K562 (cell line): ENCODE results near the gene COL23A1. TPM values are rescaled to one million over a fixed set of nuclear protein-coding genes. Genes with fewer than 3 reads are reported as not detected.

Experiments used
- ATAC-seq: fragments of 200-7000 bp; cut with Tn5 transposase; 3 replicates; pipeline ENCODE4 v1.9.1; 2020; ENCODE audit warnings: moderate library complexity
- BruUV-seq: library from RNA; stranded (reverse); fragments of 400-500 nt; replicated peaks from 2 replicates; lab custom pipeline; 2021; lab: Mats Ljungman, UMichigan
- CTCF ChIA-PET: fragments of 300-600 bp; formaldehyde crosslinking; extraction: SDS; loops from one replicate; lab custom pipeline; 2021; ENCODE audit warnings: low intra/inter-chr PET ratio; lab: Yijun Ruan, JAX
- POLR2A ChIA-PET: fragments of 300-600, 350-650 bp; sonication (Branson Sonifier 250); formaldehyde crosslinking; extraction: SDS; loops from one replicate; lab custom pipeline; 2021; ENCODE audit warnings: antibody characterized with exemption, inconsistent platforms; lab: Yijun Ruan, JAX
- DNase-seq, 4 experiments: peaks; one replicate each; pipeline versions ENCODE4 v3.0.0 to v3.0.0-alpha.2; 2011 to 2018; ENCODE audit warnings: low spot score in 3 of 4, mixed read lengths in 3 of 4; ENCODE audit errors: extremely low read depth in 1 of 4
- FAIRE-seq: peaks from 2 replicates; lab custom pipeline; 2011; peaks lifted over from hg19 to GRCh38; lab: Jason Lieb, UNC
- H2AFZ ChIP-seq: 2 replicates; pipeline ENCODE4 v1.6.0; 2011; ENCODE audit warnings: low read depth, low read length, control low read depth, inconsistent platforms
- H3K27ac ChIP-seq: fragments of 200-600 bp; 3 replicates; pipeline ENCODE4 v1.8.0; 2011; ENCODE audit warnings: low read depth, mild to moderate bottlenecking, control low read depth, inconsistent platforms, low read length, moderate library complexity, mixed read lengths; ENCODE audit errors: extremely low read depth
- H3K27me3 ChIP-seq, 2 experiments: fragments of 300-600 bp in 1 of 2; 2 replicates in 1 of 2; 3 replicates in 1 of 2; pipeline versions ENCODE4 v1.6.0 to v1.8.0; 2011; ENCODE audit warnings: inconsistent platforms in 2 of 2, low read length in 2 of 2, mild to moderate bottlenecking in 1 of 2, mixed read lengths in 1 of 2, moderate library complexity in 1 of 2; ENCODE audit not compliant: control insufficient read depth in 2 of 2, insufficient read depth in 2 of 2
- H3K36me3 ChIP-seq: fragments of 300-600 bp; 3 replicates; pipeline ENCODE4 v1.8.0; 2011; ENCODE audit warnings: mild to moderate bottlenecking, low read length, inconsistent platforms; ENCODE audit not compliant: control insufficient read depth, insufficient read depth
- H3K4me1 ChIP-seq, 2 experiments: fragments of 200-600 bp in 1 of 2; replicated peaks in 1 of 2; 2 replicates in 1 of 2; 3 replicates in 1 of 2; pipeline versions ENCODE4 v1.5.1 to v1.8.0; 2011; ENCODE audit warnings: inconsistent platforms in 2 of 2, low read length in 2 of 2, mild to moderate bottlenecking in 1 of 2, mixed read lengths in 1 of 2, moderate library complexity in 1 of 2; ENCODE audit not compliant: control insufficient read depth in 2 of 2, insufficient read depth in 2 of 2
- H3K4me2 ChIP-seq: 2 replicates; pipeline ENCODE4 v1.6.1; 2011; ENCODE audit warnings: low read length, control low read depth, inconsistent platforms, mixed read lengths; ENCODE audit not compliant: insufficient read depth
- H3K4me3 ChIP-seq: fragments of 200-600 bp; sonication (generic), shearing (Covaris generic); 2 replicates; pipeline ENCODE4 v1.5.1; 2016; ENCODE audit warnings: control low read depth, inconsistent platforms
- H3K79me2 ChIP-seq: fragments of 200-600 bp; 3 replicates; pipeline ENCODE4 v1.8.0; 2011; ENCODE audit warnings: low read length, inconsistent platforms; ENCODE audit not compliant: control insufficient read depth, insufficient read depth
- H3K9ac ChIP-seq, 2 experiments: 2 replicates each; pipeline versions ENCODE4 v1.6.0 to v1.6.1; 2011; ENCODE audit warnings: low read depth in 2 of 2, low read length in 2 of 2, control low read depth in 1 of 2, inconsistent platforms in 1 of 2, mild to moderate bottlenecking in 1 of 2, mixed read lengths in 1 of 2; ENCODE audit not compliant: insufficient read depth in 1 of 2
- H3K9me1 ChIP-seq: one replicate; pipeline ENCODE4 v1.6.0; 2011; ENCODE audit warnings: inconsistent platforms, mild to moderate bottlenecking, low read length, moderate library complexity; ENCODE audit not compliant: control insufficient read depth, insufficient read depth
- H3K9me3 ChIP-seq: replicated peaks from 2 replicates; pipeline ENCODE4 v1.5.1; 2011; ENCODE audit warnings: low read depth, low read length, inconsistent platforms; ENCODE audit not compliant: control insufficient read depth, insufficient read depth
- H4K20me1 ChIP-seq: replicated peaks from 2 replicates; pipeline ENCODE4 v1.6.1; 2011; ENCODE audit warnings: low read length, inconsistent platforms, mixed read lengths; ENCODE audit not compliant: control insufficient read depth, insufficient read depth
- CBX5 ChIP-seq: IDR thresholded peaks from 2 replicates; pipeline ENCODE4 v1.6.1; 2014; ENCODE audit warnings: low read depth, borderline replicate concordance
- EZH2 ChIP-seq: IDR thresholded peaks from 2 replicates; pipeline ENCODE4 v1.6.1; 2012; ENCODE audit warnings: low read depth, mild to moderate bottlenecking, inconsistent platforms, low read length, borderline replicate concordance
- HDAC2 ChIP-seq: fragments of 450-650 bp; IDR thresholded peaks from 2 replicates; pipeline ENCODE4 v1.6.1; 2016; ENCODE audit warnings: mild to moderate bottlenecking
- HDGF ChIP-seq: fragments of 450-650 bp; IDR thresholded peaks from 2 replicates; pipeline ENCODE4 v1.6.1; 2016
- NFXL1 ChIP-seq: fragments of 450-650 bp; formaldehyde crosslinking; IDR thresholded peaks from 2 replicates; pipeline ENCODE4 v1.4.0; 2021; ENCODE audit warnings: mild to moderate bottlenecking
- PML ChIP-seq: IDR thresholded peaks from 2 replicates; pipeline ENCODE4 v1.6.1; 2012; ENCODE audit warnings: low read length, inconsistent platforms
- PTBP1 ChIP-seq: fragments of 200-400 bp; formaldehyde crosslinking; IDR thresholded peaks from 2 replicates; pipeline ENCODE4 v1.6.1; 2017; ENCODE audit warnings: low read depth, low read length
- RB1 ChIP-seq: fragments of 450-650 bp; IDR thresholded peaks from 2 replicates; pipeline ENCODE4 v1.6.1; 2017; ENCODE audit warnings: low read depth, mild to moderate bottlenecking
- RBBP5 ChIP-seq: fragments of 200-600 bp; sonication (generic); IDR thresholded peaks from 2 replicates; pipeline ENCODE4 v1.6.1; 2012; ENCODE audit warnings: borderline replicate concordance, mild to moderate bottlenecking, low read length, control low read depth, inconsistent platforms; ENCODE audit not compliant: insufficient read depth, poor library complexity, severe bottlenecking
- SREBF1 ChIP-seq: fragments of 150-350 bp; IDR thresholded peaks from 2 replicates; pipeline ENCODE4 v1.6.1; 2014; ENCODE audit warnings: antibody characterized with exemption, low read depth, low read length, borderline replicate concordance
- THRAP3 ChIP-seq: fragments of 450-650 bp; IDR thresholded peaks from 2 replicates; pipeline ENCODE4 v1.6.1; 2016; ENCODE audit warnings: mild to moderate bottlenecking, inconsistent platforms, borderline replicate concordance
- ZFP36 ChIP-seq: fragments of 150-350 bp; IDR thresholded peaks from 2 replicates; pipeline ENCODE4 v1.6.1; 2018; ENCODE audit warnings: low read length, low read depth; ENCODE audit not compliant: partially characterized antibody
- ZNF586 ChIP-seq: fragments of 450-650 bp; formaldehyde crosslinking; conservative IDR thresholded peaks from 2 replicates; pipeline ENCODE4 v1.4.0; 2020; ENCODE audit warnings: mild to moderate bottlenecking, moderate library complexity
- WGBS: fragments of 100-300 bp; shearing (Covaris generic); methylation state at CpG from one replicate; pipeline ENCODE4 v1.1.6; 2016; ENCODE audit warnings: low coverage, mixed read lengths; ENCODE audit not compliant: insufficient coverage; ENCODE audit errors: missing lambda C conversion rate; 5-methylcytosine and 5-hydroxymethylcytosine counted together
- in situ Hi-C: fragments of 300-500 bp; cut with MboI; formaldehyde crosslinking; loops from 4 replicates; pipeline ENCODE4 v1.15.0; 2018; ENCODE audit warnings: inconsistent platforms, mixed read lengths
- intact Hi-C: fragments of 100-400 bp; cut with micrococcal nuclease; formaldehyde crosslinking; loops from 2 replicates; pipeline ENCODE4 v1.14.2; 2022
- polyA plus RNA-seq, 8 experiments: library from polyadenylated mRNA; depleted of rRNA in 4 of 8; stranded (reverse) in 5 of 8; unstranded in 3 of 8; fragments of >200 nt; fragmentation: Nextera tagmentation in 2 of 8; fragmentation: Illumina TruSeq in 1 of 8; extraction: Ambion mirVana in 2 of 8; extraction: Trizol in 1 of 8; gene quantifications; 2 replicates each; pipeline versions ENCODE4 v1.2.1 to v1.2.3, GENCODE V29; 2011 to 2014; ENCODE audit warnings: inconsistent platforms in 1 of 8, missing spikeins in 1 of 8
- total RNA-seq, 7 experiments: library from RNA; depleted of rRNA in 6 of 7; stranded (reverse); fragments of >200 nt in 6 of 7; fragmentation: Illumina TruSeq in 2 of 7; extraction: Trizol in 2 of 7; gene quantifications; 2 replicates each; pipeline versions ENCODE4 v1.2.1 to v1.2.3, GENCODE V29; 2011 to 2021; ENCODE audit warnings: low replicate concordance in 1 of 7
- TF ChIP-seq, protein P1 (sequence below), 2 experiments: fragments of 150-350 bp in 1 of 2; IDR thresholded peaks; 2 replicates each; pipeline ENCODE4 v1.6.1; 2012 to 2016; ENCODE audit warnings: low read depth in 2 of 2, low read length in 2 of 2, mild to moderate bottlenecking in 1 of 2, moderate library complexity in 1 of 2
- TF ChIP-seq, protein P2 (sequence below): fragments of 250-450 bp; sonication (Bioruptor Pico); IDR thresholded peaks from 2 replicates; pipeline ENCODE4 v1.5.0; 2021; ENCODE audit warnings: mild to moderate bottlenecking, moderate library complexity

The COL23A1 gene
- total and polyA plus RNA-seq, 9 of the 15 experiments (the other 6 are each of a cell fraction or from before 2014, with no cell fraction given): 0.09 TPM; not detected in 8

- CTCF ChIA-PET: no interaction called here
- 45% methylated on average over 22 of the region's 22 CpGs for WGBS
- in situ Hi-C loops: no loop called here
These were observed 154.6 kb downstream of the COL23A1 start for GRCh38 chr5:178435321-178436238.

More at GRCh38 chr5:178435321-178436238, 154.6 kb downstream of the COL23A1 start:
- BruUV-seq: no TSS peak
- FAIRE-seq (no peak), DNase-seq (no peak), ATAC-seq (no peak)
- H3K4me1 ChIP-seq: peaks cover 6 to 19% of the 10 kb centered on the region in 2 experiments; a peak in 3 of 5 replicates
- H3K4me3 ChIP-seq: no peak overlapping the region
- no peaks in the 10 kb centered on the region for H3K9me3 ChIP-seq
- POLR2A ChIA-PET: interaction anchor here (0.5 to 0.6 kb wide), 2 partner anchors 81 to 283 kb away, joined by 3 read pairs; no protein-coding TSS in a partner anchor
- no peak overlapping the region for H3K27ac ChIP-seq
- H3K4me2 ChIP-seq: no peak overlapping the region
- H2AFZ ChIP-seq: no peak overlapping the region
- TF ChIP-seq CBX5 (no peak), PML (no peak), SREBF1 (no peak), THRAP3 (no peak), ZFP36 (no peak), RB1 (no peak), HDGF (no peak), HDAC2 (no peak), RBBP5 (no peak), PTBP1 (no peak), NFXL1 (CRISPR knock-in tag) (no peak), EZH2 (no peak), ZNF586 (CRISPR knock-in tag) (no peak)
- TF ChIP-seq, protein P1, sequence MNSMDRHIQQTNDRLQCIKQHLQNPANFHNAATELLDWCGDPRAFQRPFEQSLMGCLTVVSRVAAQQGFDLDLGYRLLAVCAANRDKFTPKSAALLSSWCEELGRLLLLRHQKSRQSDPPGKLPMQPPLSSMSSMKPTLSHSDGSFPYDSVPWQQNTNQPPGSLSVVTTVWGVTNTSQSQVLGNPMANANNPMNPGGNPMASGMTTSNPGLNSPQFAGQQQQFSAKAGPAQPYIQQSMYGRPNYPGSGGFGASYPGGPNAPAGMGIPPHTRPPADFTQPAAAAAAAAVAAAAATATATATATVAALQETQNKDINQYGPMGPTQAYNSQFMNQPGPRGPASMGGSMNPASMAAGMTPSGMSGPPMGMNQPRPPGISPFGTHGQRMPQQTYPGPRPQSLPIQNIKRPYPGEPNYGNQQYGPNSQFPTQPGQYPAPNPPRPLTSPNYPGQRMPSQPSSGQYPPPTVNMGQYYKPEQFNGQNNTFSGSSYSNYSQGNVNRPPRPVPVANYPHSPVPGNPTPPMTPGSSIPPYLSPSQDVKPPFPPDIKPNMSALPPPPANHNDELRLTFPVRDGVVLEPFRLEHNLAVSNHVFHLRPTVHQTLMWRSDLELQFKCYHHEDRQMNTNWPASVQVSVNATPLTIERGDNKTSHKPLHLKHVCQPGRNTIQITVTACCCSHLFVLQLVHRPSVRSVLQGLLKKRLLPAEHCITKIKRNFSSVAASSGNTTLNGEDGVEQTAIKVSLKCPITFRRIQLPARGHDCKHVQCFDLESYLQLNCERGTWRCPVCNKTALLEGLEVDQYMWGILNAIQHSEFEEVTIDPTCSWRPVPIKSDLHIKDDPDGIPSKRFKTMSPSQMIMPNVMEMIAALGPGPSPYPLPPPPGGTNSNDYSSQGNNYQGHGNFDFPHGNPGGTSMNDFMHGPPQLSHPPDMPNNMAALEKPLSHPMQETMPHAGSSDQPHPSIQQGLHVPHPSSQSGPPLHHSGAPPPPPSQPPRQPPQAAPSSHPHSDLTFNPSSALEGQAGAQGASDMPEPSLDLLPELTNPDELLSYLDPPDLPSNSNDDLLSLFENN (IDR thresholded peaks at IDR 0.05; ENCODE audit: low read depth in 2 of 2, low read length in 2 of 2): no peak
- TF ChIP-seq, protein P2, sequence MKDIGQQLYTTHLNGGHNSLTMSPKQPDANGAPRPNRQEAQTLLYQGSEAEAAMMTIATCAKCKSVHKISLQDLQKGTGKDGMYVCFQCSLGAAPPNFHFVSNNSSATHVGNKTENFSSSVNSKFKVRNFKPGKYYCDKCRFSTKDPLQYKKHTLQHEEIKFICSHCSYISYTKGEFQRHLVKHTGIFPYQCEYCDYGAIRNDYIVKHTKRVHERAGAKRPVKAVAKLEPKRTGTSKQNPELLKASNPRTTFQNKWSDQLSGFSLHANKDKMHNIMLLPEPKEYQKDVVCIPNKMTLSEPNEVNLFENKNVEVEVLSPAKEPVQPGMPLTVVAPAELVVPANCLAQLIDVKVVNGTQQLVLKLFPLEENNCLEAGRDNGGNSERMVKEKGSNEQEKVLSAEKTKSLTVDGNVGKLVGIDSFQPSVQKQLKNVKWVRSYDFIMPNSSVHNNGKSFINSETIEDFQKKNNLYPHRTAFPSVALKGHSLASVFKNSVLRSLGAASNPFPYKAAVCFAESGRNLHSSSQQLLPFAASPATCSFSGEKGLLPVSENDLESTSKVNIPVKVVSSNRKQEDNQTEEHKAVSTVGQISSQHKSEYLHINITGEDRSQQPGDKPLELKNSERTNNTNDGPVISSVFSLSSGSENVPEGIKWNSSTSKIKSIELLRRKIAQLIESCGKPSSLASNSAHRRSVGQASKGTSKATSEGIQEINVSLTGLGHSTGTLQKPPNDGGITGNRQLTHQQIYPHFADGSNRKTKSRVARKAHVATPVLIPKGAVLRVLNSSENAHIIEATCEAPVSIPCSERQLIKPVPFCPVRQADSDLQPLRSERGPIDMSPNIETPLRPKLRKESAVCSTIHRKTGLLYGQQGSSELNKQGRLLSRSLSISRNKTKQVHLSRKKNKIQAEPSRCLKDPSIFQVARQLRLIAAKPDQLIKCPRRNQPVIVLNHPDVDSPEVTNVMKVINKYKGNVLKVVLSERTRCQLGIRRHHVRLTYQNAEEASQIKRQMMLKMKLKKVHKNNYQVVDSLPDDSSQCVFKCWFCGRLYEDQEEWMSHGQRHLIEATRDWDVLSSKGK (CRISPR knock-in tag): no peak
- intact Hi-C loops: no loop called here
- H3K79me2 ChIP-seq: no peaks in the 10 kb centered on the region
- no peaks in the 10 kb centered on the region for H3K9me1 ChIP-seq
- H4K20me1 ChIP-seq: no peaks in the 10 kb centered on the region
- H3K9ac ChIP-seq: no peak overlapping the region; a peak in 1 of 4 replicates
- no peaks in the 10 kb centered on the region for H3K36me3 ChIP-seq
- H3K27me3 ChIP-seq: peaks cover 0 to 17% of the 10 kb centered on the region in 2 experiments; a peak in 4 of 5 replicates
